Testis (tissue), 3 donors: ENCODE results near the gene SMIM30. TPM values are rescaled to one million over a fixed set of nuclear protein-coding genes. Genes with fewer than 3 reads are reported as not detected.

Experiments
- DNase-seq: peaks from one replicate; pipeline ENCODE4 v3.0.0-alpha.2; 2019
- H3K27ac ChIP-seq, 2 donors: fragments of 200-600 bp; sonication (generic); one replicate each; pipeline ENCODE4 v1.5.1; 2019
- H3K27me3 ChIP-seq: fragments of 200-600 bp; sonication (generic); one replicate; pipeline ENCODE4 v1.5.1; 2019
- H3K36me3 ChIP-seq: fragments of 200-600 bp; sonication (generic); one replicate; pipeline ENCODE4 v1.5.1; 2017; ENCODE audit warnings: low read depth; ENCODE audit errors: missing control alignments
- H3K4me1 ChIP-seq: fragments of 200-600 bp; sonication (generic); one replicate; pipeline ENCODE4 v1.5.1; 2019
- H3K4me3 ChIP-seq, 2 donors: fragments of 200-600 bp; sonication (generic); one replicate each; pipeline ENCODE4 v1.5.1; 2017 to 2019
- H3K9me3 ChIP-seq: fragments of 200-600 bp; sonication (generic); one replicate; pipeline ENCODE4 v1.5.1; 2017
- CTCF ChIP-seq, 3 experiments: fragments of 450-650 bp in 2 of 3; fragments of 200-600 bp in 1 of 3; sonication (generic) in 1 of 3; IDR thresholded peaks; one replicate each; pipeline ENCODE4 v1.5.1; 2016 to 2019; ENCODE audit warnings: antibody characterized with exemption in 3 of 3, mild to moderate bottlenecking in 2 of 3, moderate library complexity in 1 of 3
- POLR2A ChIP-seq: fragments of 450-650 bp; IDR thresholded peaks from one replicate; pipeline ENCODE4 v1.6.1; 2017; ENCODE audit warnings: antibody characterized with exemption, mild to moderate bottlenecking, moderate library complexity
- WGBS, 2 donors: methylation state at CpG; one replicate each; pipeline ENCODE4 v1.1.5; 2018; 5-methylcytosine and 5-hydroxymethylcytosine counted together
- intact Hi-C: fragments of 100-400 bp; cut with DNase I; formaldehyde crosslinking; loops from one replicate; pipeline ENCODE4 v1.15.1; 2023; ENCODE audit warnings: low total_unique reads
- polyA plus RNA-seq: library from polyadenylated mRNA; stranded (reverse); fragments of 350-450 nt; fragmentation: Illumina TruSeq; extraction: RNeasy Lipid Tissue Mini Kit (QIAGEN cat#74804); gene quantifications from one replicate; pipeline ENCODE4 v1.2.3, GENCODE V29; 2014; ENCODE audit warnings: low read depth, low replicate concordance; ENCODE audit not compliant: insufficient read depth
- total RNA-seq, 2 donors: library from RNA; depleted of rRNA; stranded (reverse); fragments of >200 nt; gene quantifications; one replicate each; pipeline ENCODE4 v1.2.3, GENCODE V29; 2016

SMIM30 gene
- total and polyA plus RNA-seq, 3 donors from 2014 or later: 23.2 to 27.7 (median 25.9) TPM

GRCh38 chr7:113141803-113142202 lies 23.4 kb upstream of the SMIM30 start:
- no peak for DNase-seq
- H3K27me3 ChIP-seq: no peaks in the 10 kb centered on the region
- no peak overlapping the region for H3K27ac ChIP-seq
- H3K36me3 ChIP-seq: no peaks in the 10 kb centered on the region
- intact Hi-C loops: no loop called here
- H3K9me3 ChIP-seq: no peaks in the 10 kb centered on the region
- H3K4me1 ChIP-seq: no peaks in the 10 kb centered on the region
- no peak overlapping the region for H3K4me3 ChIP-seq
- TF ChIP-seq POLR2A: no peak
- TF ChIP-seq CTCF (IDR thresholded peaks at IDR 0.05): no peak

GRCh38 chr7:113140956-113141355 lies 22.6 kb upstream of the SMIM30 start:
- no peak for DNase-seq
- Histone ChIP-seq H3K4me1 (no peaks in the 10 kb centered on the region), H3K27me3 (no peaks in the 10 kb centered on the region), H3K9me3 (no peaks in the 10 kb centered on the region), H3K36me3 (no peaks in the 10 kb centered on the region), H3K4me3 (no peak overlapping the region), H3K27ac (no peak overlapping the region)
- intact Hi-C loops: no loop called here
- TF ChIP-seq POLR2A (no peak), CTCF (IDR thresholded peaks at IDR 0.05) (no peak)
- WGBS, 2 donors: 85 to 90% methylated on average over 3 to 4 of the region's 4 CpGs

GRCh38 chr7:113137241-113137640 lies 18.9 kb upstream of the SMIM30 start:
- no peak overlapping the region for H3K4me3 ChIP-seq
- H3K9me3 ChIP-seq: no peaks in the 10 kb centered on the region
- H3K4me1 ChIP-seq: no peaks in the 10 kb centered on the region
- no peak for DNase-seq
- no peak overlapping the region for H3K27ac ChIP-seq
- H3K27me3 ChIP-seq: no peaks in the 10 kb centered on the region
- intact Hi-C loops: no loop called here
- TF ChIP-seq POLR2A (no peak), CTCF (IDR thresholded peaks at IDR 0.05) (no peak)
- H3K36me3 ChIP-seq: no peaks in the 10 kb centered on the region
- WGBS, 2 donors: 79 to 90% methylated on average over 2 of the region's 2 CpGs

GRCh38 chr7:113134025-113134424 lies 15.7 kb upstream of the SMIM30 start:
- 83 to 86% methylated on average over 1 of the region's 1 CpG for WGBS, 2 donors
- H3K4me3 ChIP-seq: no peak overlapping the region
- no peaks in the 10 kb centered on the region for H3K36me3 ChIP-seq
- no peak overlapping the region for H3K27ac ChIP-seq
- H3K9me3 ChIP-seq: no peaks in the 10 kb centered on the region
- intact Hi-C loops: no loop called here
- no peaks in the 10 kb centered on the region for H3K27me3 ChIP-seq
- DNase-seq: no peak
- no peak for TF ChIP-seq POLR2A
- no peak for TF ChIP-seq CTCF (IDR thresholded peaks at IDR 0.05)
- H3K4me1 ChIP-seq: no peaks in the 10 kb centered on the region

- Histone ChIP-seq H3K9me3 (no peaks in the 10 kb centered on the region), H3K27me3 (no peaks in the 10 kb centered on the region), H3K4me3 (no peak overlapping the region), H3K27ac (no peak overlapping the region), H3K36me3 (no peaks in the 10 kb centered on the region), H3K4me1 (no peaks in the 10 kb centered on the region)
- no peak for DNase-seq
- 79 to 87% methylated on average over 2 of the region's 2 CpGs for WGBS, 2 donors
- TF ChIP-seq POLR2A (no peak), CTCF (IDR thresholded peaks at IDR 0.05) (no peak)
- intact Hi-C loops: no loop called here
Measured at GRCh38 chr7:113131367-113131766, 13.0 kb upstream of the SMIM30 start.
